Camera-type eye (tissue), 1 donor: ENCODE results near the gene THBS1. TPM values are rescaled to one million over a fixed set of nuclear protein-coding genes. Genes with fewer than 3 reads are reported as not detected.

Experiments
- total RNA-seq: library from RNA; depleted of rRNA; stranded (reverse); fragments of >200 nt; gene quantifications from one replicate; pipeline ENCODE4 v1.2.3, GENCODE V29; 2014

The THBS1 gene
- total RNA-seq = 177 TPM

DNA sequence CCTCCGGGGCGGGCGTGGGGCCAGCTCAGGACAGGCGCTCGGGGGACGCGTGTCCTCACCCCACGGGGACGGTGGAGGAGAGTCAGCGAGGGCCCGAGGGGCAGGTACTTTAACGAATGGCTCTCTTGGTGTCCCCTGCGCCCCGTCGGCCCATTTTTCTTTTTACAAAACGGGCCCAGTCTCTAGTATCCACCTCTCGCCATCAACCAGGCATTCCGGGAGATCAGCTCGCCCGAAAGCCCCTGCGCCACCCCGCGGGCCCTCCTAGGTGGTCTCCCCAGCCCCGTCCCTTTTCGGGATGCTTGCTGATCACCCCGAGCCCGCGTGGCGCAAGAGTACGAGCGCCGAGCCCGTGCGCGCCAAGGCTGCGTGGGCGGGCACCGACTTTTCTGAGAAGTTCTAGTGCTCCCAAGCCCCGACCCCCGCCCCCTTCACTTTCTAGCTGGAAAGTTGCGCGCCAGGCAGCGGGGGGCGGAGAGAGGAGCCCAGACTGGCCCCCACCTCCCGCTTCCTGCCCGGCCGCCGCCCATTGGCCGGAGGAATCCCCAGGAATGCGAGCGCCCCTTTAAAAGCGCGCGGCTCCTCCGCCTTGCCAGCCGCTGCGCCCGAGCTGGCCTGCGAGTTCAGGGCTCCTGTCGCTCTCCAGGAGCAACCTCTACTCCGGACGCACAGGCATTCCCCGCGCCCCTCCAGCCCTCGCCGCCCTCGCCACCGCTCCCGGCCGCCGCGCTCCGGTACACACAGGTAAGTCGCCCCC, at the start of gene THBS1:
TSS of gene THBS1 (plus strand) at position 595 of the 757 bp plus-strand sequence. CDS start 779 bp downstream, outside the sequence.

Other genes starting within 250 kb of the THBS1 start
- 4.3 TPM for gene FSIP1, start 201.8 kb downstream of the THBS1 start, total RNA-seq